Esophagus muscularis mucosa (tissue), 4 donors: ENCODE measurements around the gene RASA1.

Experiments
- CTCF ChIP-seq, 3 experiments: fragments of 200-600 bp in 2 of 3; fragments of 450-650 bp in 1 of 3; sonication (generic) in 2 of 3; IDR thresholded peaks; one replicate each; pipeline ENCODE4 v1.5.1; 2017 to 2019; ENCODE audit warnings: antibody characterized with exemption in 3 of 3, mild to moderate bottlenecking in 2 of 3, moderate library complexity in 1 of 3
- EP300 ChIP-seq: sonication (generic); formaldehyde crosslinking; IDR thresholded peaks from one replicate; pipeline ENCODE4 v1.6.1; 2017; ENCODE audit warnings: antibody characterized with exemption
- POLR2A ChIP-seq: fragments of 450-650 bp; IDR thresholded peaks from one replicate; pipeline ENCODE4 v1.6.1; 2017; ENCODE audit warnings: antibody characterized with exemption, moderate library complexity, mild to moderate bottlenecking, low read depth
- POLR2AphosphoS5 ChIP-seq, 2 donors: sonication (generic); formaldehyde crosslinking; IDR thresholded peaks; one replicate each; pipeline ENCODE4 v1.6.1; 2017; ENCODE audit warnings: antibody characterized with exemption in 2 of 2

GRCh38 chr5:87347841-87348240 is 80.2 kb downstream of the RASA1 start:
- TF ChIP-seq CTCF (IDR thresholded peaks at IDR 0.05) (no peak), POLR2A (no peak), EP300 (no peak), POLR2AphosphoS5 (IDR thresholded peaks at IDR 0.05) (no peak)
